GM12891 (cell line): ENCODE data around the gene MPV17L.
"Not testable (repeated sequence)": the region's sequence is repeated elsewhere in the genome, so short reads cannot be mapped to it uniquely, and the experiment has no call there.

Experiments used
- POLR2A ChIP-seq: IDR thresholded peaks from 2 replicates; pipeline ENCODE4 v1.6.1; 2011; ENCODE audit warnings: low read depth, low read length, control low read depth
- POLR2AphosphoS5 ChIP-seq: IDR thresholded peaks from 2 replicates; pipeline ENCODE4 v1.6.1; 2011; ENCODE audit warnings: low read depth, low read length, control low read depth
- SPI1 ChIP-seq: IDR thresholded peaks from 2 replicates; pipeline ENCODE4 v1.6.1; 2011; ENCODE audit warnings: low read depth, low read length, control low read depth
- TAF1 ChIP-seq: IDR thresholded peaks from 2 replicates; pipeline ENCODE4 v1.6.1; 2011; ENCODE audit warnings: low read depth, low read length, control low read depth

DNA sequence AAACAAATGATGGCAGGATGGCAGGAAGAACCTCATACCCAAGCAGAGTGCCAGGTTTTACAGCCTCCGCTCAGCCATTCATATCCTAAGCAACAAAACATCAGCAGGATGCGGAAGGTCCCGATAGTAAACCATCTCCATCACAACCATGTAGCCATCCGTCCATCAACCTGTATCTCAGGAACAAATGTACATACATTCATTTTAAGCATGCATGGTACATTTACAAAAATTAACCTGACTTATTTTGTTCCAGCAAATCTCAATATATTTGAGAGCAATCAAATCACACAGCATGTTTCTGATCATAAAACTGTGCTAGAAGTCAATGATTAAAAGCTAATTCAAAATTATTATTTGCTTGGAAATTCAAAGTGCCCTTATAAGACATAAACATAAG, 17.4 kb upstream of the MPV17L start, which contains the start of gene NPIPA5:
- TF ChIP-seq POLR2A, POLR2AphosphoS5, SPI1, TAF1: not testable (repeated sequence)
